Kidney epithelial cell (primary cell): ENCODE data around the gene TAS2R38. TPM values are rescaled to one million over a fixed set of nuclear protein-coding genes. Genes with fewer than 3 reads are reported as not detected.
"Not testable (repeated sequence)": the region's sequence is repeated elsewhere in the genome, so short reads cannot be mapped to it uniquely, and the experiment has no call there.

Experiments
- DNase-seq: peaks from one replicate; pipeline ENCODE4 v3.0.0-alpha.2; 2010; ENCODE audit warnings: low read depth
- H3K27me3 ChIP-seq: 2 replicates; pipeline ENCODE4 v1.6.0; 2011; ENCODE audit warnings: low read length; ENCODE audit not compliant: control insufficient read depth, insufficient read depth
- H3K36me3 ChIP-seq: 2 replicates; pipeline ENCODE4 v1.5.1; 2011; ENCODE audit warnings: low read length; ENCODE audit not compliant: control insufficient read depth, insufficient read depth
- H3K4me3 ChIP-seq: 2 replicates; pipeline ENCODE4 v1.5.1; 2011; ENCODE audit warnings: low read depth, mild to moderate bottlenecking, control low read depth, low read length
- total RNA-seq: library from RNA; depleted of rRNA; stranded (reverse); fragments of >200 nt; gene quantifications from 2 replicates; pipeline ENCODE4 v1.2.3, GENCODE V29; 2015
- TF ChIP-seq, protein P1 (sequence below): IDR thresholded peaks from 2 replicates; pipeline ENCODE4 v1.5.1; 2011; ENCODE audit warnings: mild to moderate bottlenecking, moderate library complexity, low read length, control low read depth, inconsistent platforms; ENCODE audit not compliant: insufficient read depth, poor library complexity, severe bottlenecking

TAS2R38 gene
- total RNA-seq, 1 donor from 2014 or later, result not detected

DNA sequence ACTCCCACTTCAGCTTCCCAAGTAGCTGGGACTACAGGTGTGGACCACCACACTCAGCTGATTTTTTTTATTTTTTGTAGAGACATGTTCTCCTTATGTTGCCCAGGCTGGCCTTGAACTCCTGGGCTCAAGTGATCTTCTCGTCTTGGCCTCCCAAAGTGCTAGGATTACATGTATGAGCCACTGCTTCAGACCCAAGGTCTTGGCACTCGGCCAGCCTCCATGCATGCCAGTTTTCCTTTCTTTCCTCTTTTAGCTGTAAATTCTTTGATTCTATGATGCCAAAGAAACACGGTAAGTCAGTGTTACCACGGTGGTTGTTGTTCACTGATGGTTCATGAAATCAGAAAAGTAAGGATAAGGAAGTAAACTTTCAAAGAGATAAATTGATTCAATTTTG, 19.1 kb upstream of the TAS2R38 start:
- H3K27me3 ChIP-seq, result no peaks in the 10 kb centered on the region
- DNase-seq, result no peak
- TF ChIP-seq, protein P1, sequence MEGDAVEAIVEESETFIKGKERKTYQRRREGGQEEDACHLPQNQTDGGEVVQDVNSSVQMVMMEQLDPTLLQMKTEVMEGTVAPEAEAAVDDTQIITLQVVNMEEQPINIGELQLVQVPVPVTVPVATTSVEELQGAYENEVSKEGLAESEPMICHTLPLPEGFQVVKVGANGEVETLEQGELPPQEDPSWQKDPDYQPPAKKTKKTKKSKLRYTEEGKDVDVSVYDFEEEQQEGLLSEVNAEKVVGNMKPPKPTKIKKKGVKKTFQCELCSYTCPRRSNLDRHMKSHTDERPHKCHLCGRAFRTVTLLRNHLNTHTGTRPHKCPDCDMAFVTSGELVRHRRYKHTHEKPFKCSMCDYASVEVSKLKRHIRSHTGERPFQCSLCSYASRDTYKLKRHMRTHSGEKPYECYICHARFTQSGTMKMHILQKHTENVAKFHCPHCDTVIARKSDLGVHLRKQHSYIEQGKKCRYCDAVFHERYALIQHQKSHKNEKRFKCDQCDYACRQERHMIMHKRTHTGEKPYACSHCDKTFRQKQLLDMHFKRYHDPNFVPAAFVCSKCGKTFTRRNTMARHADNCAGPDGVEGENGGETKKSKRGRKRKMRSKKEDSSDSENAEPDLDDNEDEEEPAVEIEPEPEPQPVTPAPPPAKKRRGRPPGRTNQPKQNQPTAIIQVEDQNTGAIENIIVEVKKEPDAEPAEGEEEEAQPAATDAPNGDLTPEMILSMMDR, result no peak
- H3K36me3 ChIP-seq, result no peaks in the 10 kb centered on the region
- no peak overlapping the region for H3K4me3 ChIP-seq

DNA sequence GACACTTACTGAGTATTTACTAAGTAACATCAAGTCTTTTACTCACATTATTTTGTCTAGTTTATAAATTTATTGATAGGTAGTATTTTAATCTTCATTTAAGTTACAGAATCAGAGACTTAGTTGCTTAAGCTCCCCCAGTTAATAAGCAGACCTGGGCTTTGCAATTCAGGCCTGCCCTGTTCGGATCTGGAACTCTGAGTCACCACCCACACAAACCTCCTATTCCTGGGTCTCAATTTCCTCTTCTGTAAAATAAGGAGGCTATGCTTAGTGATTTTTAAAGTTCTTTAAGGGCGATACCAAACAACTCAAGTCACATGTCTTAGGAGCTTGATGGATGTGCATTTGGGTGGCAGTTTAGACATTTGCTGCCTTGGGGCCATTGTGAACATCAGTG, 18.6 kb upstream of the TAS2R38 start:
- H3K27me3 ChIP-seq, result no peaks in the 10 kb centered on the region
- DNase-seq, result no peak
- H3K36me3 ChIP-seq, result no peaks in the 10 kb centered on the region
- H3K4me3 ChIP-seq, result no peak overlapping the region
- TF ChIP-seq, protein P1, result no peak

DNA sequence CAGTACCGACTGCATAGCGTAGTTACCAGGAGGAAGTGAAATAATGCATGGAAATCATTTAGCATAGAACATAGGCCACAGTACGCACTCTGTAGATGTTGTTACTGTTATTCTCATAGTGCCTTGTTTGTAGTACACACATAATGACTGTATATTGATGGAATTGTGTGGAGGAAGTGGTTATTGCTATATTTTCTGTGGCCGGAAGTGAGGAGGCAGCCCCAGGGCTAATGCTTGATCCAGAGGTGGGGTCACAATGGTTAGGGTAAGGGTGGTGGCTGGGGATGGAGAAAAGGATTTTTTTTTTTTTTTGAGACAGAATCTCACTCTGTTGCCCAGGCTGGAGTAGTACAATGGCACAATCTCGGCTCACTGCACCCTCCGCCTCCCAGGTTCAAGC, 17.6 kb upstream of the TAS2R38 start:
- Histone ChIP-seq H3K4me3 (no peak overlapping the region), H3K27me3 (no peaks in the 10 kb centered on the region), H3K36me3 (no peaks in the 10 kb centered on the region)
- DNase-seq, result no peak
- TF ChIP-seq, protein P1, result no peak

DNA sequence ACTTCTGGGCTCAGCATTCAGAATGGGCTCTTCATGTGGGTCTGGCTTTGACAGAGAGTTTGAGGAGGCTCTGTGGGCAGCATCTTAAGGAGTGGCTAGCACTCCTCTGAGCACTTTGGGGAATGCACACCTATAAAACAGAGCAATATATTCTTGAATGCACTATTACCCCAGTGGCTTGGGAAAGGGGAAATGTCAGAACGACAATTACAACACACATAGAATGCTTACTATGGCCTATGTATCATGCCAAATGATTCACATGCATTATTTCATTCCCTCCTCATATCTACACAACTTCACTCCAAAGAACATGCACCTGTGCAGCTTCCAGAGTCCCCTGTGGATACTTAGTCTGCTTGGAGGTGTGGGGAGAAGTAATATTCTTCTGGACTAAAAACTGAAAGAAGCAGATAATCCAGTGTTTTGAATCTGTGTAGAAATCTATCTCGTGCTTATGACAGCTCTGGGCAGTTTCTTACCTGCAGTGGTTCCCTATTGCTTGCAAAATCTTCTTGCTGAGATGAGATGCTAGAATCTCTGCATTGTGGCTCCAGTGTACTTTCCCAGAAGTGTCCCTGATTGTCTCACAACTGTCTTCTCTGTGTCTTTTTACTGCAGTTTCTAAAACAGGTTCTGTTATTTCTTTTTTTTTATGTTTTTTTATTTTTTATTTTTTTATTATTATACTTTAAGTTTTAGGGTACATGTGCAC, 16.6 kb upstream of the TAS2R38 start:
- no peak for DNase-seq
- H3K36me3 ChIP-seq, result no peaks in the 10 kb centered on the region
- H3K4me3 ChIP-seq, result no peak overlapping the region
- TF ChIP-seq, protein P1, result no peak
- H3K27me3 ChIP-seq, result no peaks in the 10 kb centered on the region

DNA sequence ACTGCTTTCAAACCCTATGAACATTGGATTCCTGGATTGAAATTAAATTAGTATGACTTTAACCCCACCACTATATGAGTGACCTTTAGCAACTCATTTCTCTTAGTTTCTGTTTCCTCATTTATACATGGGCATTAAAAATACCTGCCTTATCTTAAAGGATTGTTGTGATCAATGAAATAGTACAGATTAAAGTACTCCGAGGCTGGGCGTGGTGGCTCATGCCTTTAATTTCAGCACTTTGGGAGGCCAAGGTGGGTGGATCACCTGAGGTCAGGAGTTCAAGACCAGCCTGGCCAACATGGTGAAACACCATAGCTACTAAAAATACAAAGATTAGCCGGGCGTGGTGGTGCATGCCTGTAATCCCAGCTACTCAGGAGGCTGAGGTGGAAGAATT, 14.2 kb upstream of the TAS2R38 start:
- H3K27me3 ChIP-seq, H3K36me3 ChIP-seq, DNase-seq, H3K4me3 ChIP-seq: not testable (repeated sequence)

DNA sequence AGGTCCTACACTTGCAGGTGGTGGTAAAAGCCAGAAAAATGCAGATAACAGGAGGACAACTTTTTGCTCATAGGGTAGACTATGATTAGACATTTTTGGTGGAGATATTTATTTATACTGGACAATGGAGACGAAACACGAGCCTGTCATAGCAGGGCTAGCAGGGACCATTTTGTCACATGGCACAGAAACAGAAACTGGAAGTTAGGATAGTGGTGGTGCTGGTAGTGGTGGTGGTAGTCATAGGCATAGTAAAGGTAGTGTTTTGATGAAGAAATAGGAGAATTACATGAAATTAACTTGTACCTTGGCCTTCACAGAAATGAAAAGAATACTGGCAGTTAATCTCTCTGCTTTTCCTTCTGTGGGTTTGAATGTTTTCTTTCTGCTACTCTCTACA, 13.3 kb upstream of the TAS2R38 start:
- TF ChIP-seq, protein P1, result no peak

DNA sequence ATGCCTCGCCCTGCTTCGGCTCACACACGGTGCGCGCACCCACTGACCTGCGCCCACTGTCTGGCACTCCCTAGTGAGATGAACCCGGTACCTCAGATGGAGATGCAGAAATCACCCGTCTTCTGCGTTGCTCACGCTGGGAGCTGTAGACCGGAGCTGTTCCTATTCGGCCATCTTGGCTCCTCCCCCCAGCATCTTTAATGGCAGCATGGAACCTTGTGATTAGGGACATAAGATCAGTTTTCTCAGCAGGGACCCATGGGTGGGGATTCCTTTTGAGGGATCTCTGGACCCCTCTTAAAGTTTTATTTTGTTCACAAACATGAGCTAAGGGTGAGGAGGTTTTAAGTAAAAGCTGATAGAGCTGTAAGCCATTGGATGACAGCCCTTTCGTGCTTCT, 12.4 kb upstream of the TAS2R38 start:
- not testable (repeated sequence) for H3K36me3 ChIP-seq, DNase-seq, H3K4me3 ChIP-seq, H3K27me3 ChIP-seq

More for the DNA sequence above, 13.3 kb upstream of the TAS2R38 start:
- H3K36me3 ChIP-seq, result no peaks in the 10 kb centered on the region
- H3K4me3 ChIP-seq, result no peak overlapping the region
- no peaks in the 10 kb centered on the region for H3K27me3 ChIP-seq
- no peak for DNase-seq
